ENCODE results near the gene KRTAP10-4. TPM values are rescaled to one million over a fixed set of nuclear protein-coding genes. Genes with fewer than 3 reads are reported as not detected.

Gene KRTAP10-4
- total and polyA plus RNA-seq, 2 donors (not counting 3 experiments of a cell fraction or from before 2014, with no cell fraction given) = not detected

GRCh38 chr21:44581158-44581557 is 7.6 kb downstream of the KRTAP10-4 start:
- H3K4me2 ChIP-seq (ENCODE audit: insufficient read depth, low read length) = no peak overlapping the region
- no peaks in the 10 kb centered on the region for H4K20me1 ChIP-seq (replicated peaks; ENCODE audit: control insufficient read depth, extremely low read depth, insufficient read depth, low read length)
- H3K79me2 ChIP-seq (ENCODE audit: control insufficient read depth, insufficient read depth, low read length) = no peaks in the 10 kb centered on the region
- H2AFZ ChIP-seq (ENCODE audit: low read depth, low read length) = no peak overlapping the region
- no peak for DNase-seq (ENCODE audit: low read depth, low spot score)
- ChIA-PET CTCF (no interaction called here), POLR2A (no interaction called here)
- no peak overlapping the region for H3K27ac ChIP-seq (ENCODE audit: insufficient read depth, low read depth, low read length)
- H3K4me1 ChIP-seq (ENCODE audit: control insufficient read depth, extremely low read depth, insufficient read depth, low read length) = no peaks in the 10 kb centered on the region
- intact Hi-C loops (cut with micrococcal nuclease) = no loop called here
- dilution Hi-C loops (cut with MboI; ENCODE audit: extremely low pct_ligation_motif_present, low sequenced_read_pairs) = no loop called here
- no peak overlapping the region for H3K4me3 ChIP-seq (replicated peaks in 1 of 3; ENCODE audit: insufficient read depth in 1 of 3, low read depth in 1 of 3, low read length in 3 of 3)
- H3K9me3 ChIP-seq (replicated peaks; ENCODE audit: control insufficient read depth, insufficient read depth, low read length) = no peaks in the 10 kb centered on the region
- H3K36me3 ChIP-seq (ENCODE audit: control insufficient read depth in 2 of 2, extremely low read depth in 1 of 2, insufficient read depth in 2 of 2, low read length in 2 of 2) = no peaks in the 10 kb centered on the region
- FAIRE-seq = no peak
- H3K9me1 ChIP-seq (replicated peaks; ENCODE audit: control insufficient read depth, extremely low read depth, insufficient read depth, low read length) = no peaks in the 10 kb centered on the region
- BruUV-seq (replicated peaks) = no TSS peak
- TF ChIP-seq MAX (IDR thresholded peaks at IDR 0.05; ENCODE audit: insufficient read depth, insufficient read length) (no peak), EZH2 (IDR thresholded peaks at IDR 0.05; ENCODE audit: borderline replicate concordance, low read depth, low read length, severe bottlenecking) (no peak)
- H3K27me3 ChIP-seq (ENCODE audit: control insufficient read depth in 2 of 2, insufficient read depth in 2 of 2, low read length in 2 of 2) = peaks cover 3 to 8% of the 10 kb centered on the region in 2 experiments
- no peak overlapping the region for H3K9ac ChIP-seq (replicated peaks; ENCODE audit: extremely low read depth, insufficient read depth, low read length)

GRCh38 chr21:44582055-44582454 is 8.5 kb downstream of the KRTAP10-4 start:
- POLR2A ChIA-PET = no interaction called here
- intact Hi-C loops (cut with micrococcal nuclease) = no loop called here
- no peak for FAIRE-seq

More at GRCh38 chr21:44582055-44582454, 8.5 kb downstream of the KRTAP10-4 start:
- Histone ChIP-seq H3K9ac (replicated peaks; ENCODE audit: extremely low read depth, insufficient read depth, low read length) (no peak overlapping the region), H3K4me2 (ENCODE audit: insufficient read depth, low read length) (no peak overlapping the region), H2AFZ (ENCODE audit: low read depth, low read length) (no peak overlapping the region), H3K36me3 (ENCODE audit: control insufficient read depth in 2 of 2, extremely low read depth in 1 of 2, insufficient read depth in 2 of 2, low read length in 2 of 2) (no peaks in the 10 kb centered on the region), H4K20me1 (replicated peaks; ENCODE audit: control insufficient read depth, extremely low read depth, insufficient read depth, low read length) (no peaks in the 10 kb centered on the region), H3K9me1 (replicated peaks; ENCODE audit: control insufficient read depth, extremely low read depth, insufficient read depth, low read length) (no peaks in the 10 kb centered on the region), H3K4me1 (ENCODE audit: control insufficient read depth, extremely low read depth, insufficient read depth, low read length) (no peaks in the 10 kb centered on the region), H3K9me3 (replicated peaks; ENCODE audit: control insufficient read depth, insufficient read depth, low read length) (no peaks in the 10 kb centered on the region), H3K4me3 (replicated peaks in 1 of 3; ENCODE audit: insufficient read depth in 1 of 3, low read depth in 1 of 3, low read length in 3 of 3) (no peak overlapping the region), H3K79me2 (ENCODE audit: control insufficient read depth, insufficient read depth, low read length) (no peaks in the 10 kb centered on the region), H3K27ac (ENCODE audit: insufficient read depth, low read depth, low read length) (no peak overlapping the region), H3K27me3 (ENCODE audit: control insufficient read depth in 2 of 2, insufficient read depth in 2 of 2, low read length in 2 of 2) (peaks cover 3 to 8% of the 10 kb centered on the region in 2 experiments)
- TF ChIP-seq MAX (IDR thresholded peaks at IDR 0.05; ENCODE audit: insufficient read depth, insufficient read length) (no peak), MYC (IDR thresholded peaks at IDR 0.05; ENCODE audit: low read depth, low read length) (no peak), POLR2AphosphoS5 (IDR thresholded peaks at IDR 0.05; ENCODE audit: insufficient read depth, low read depth, low read length) (no peak), POLR2A (IDR thresholded peaks at IDR 0.05; ENCODE audit: low read depth, low read length) (no peak), GATA2 (IDR thresholded peaks at IDR 0.05; ENCODE audit: insufficient read depth, insufficient read length, low read depth, low read length) (no peak), FOS (IDR thresholded peaks at IDR 0.05; ENCODE audit: borderline replicate concordance, insufficient read depth, low read length) (no peak), JUN (IDR thresholded peaks at IDR 0.05; ENCODE audit: borderline replicate concordance, insufficient read depth, insufficient read length, low read depth) (no peak), EZH2 (IDR thresholded peaks at IDR 0.05; ENCODE audit: borderline replicate concordance, low read depth, low read length, severe bottlenecking) (no peak)
- TF ChIP-seq, protein P1, sequence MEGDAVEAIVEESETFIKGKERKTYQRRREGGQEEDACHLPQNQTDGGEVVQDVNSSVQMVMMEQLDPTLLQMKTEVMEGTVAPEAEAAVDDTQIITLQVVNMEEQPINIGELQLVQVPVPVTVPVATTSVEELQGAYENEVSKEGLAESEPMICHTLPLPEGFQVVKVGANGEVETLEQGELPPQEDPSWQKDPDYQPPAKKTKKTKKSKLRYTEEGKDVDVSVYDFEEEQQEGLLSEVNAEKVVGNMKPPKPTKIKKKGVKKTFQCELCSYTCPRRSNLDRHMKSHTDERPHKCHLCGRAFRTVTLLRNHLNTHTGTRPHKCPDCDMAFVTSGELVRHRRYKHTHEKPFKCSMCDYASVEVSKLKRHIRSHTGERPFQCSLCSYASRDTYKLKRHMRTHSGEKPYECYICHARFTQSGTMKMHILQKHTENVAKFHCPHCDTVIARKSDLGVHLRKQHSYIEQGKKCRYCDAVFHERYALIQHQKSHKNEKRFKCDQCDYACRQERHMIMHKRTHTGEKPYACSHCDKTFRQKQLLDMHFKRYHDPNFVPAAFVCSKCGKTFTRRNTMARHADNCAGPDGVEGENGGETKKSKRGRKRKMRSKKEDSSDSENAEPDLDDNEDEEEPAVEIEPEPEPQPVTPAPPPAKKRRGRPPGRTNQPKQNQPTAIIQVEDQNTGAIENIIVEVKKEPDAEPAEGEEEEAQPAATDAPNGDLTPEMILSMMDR (IDR thresholded peaks at IDR 0.05; ENCODE audit: extremely low read depth in 1 of 2, insufficient read depth in 1 of 2, low read depth in 1 of 2, low read length in 2 of 2) = no peak
- dilution Hi-C loops (cut with MboI; ENCODE audit: extremely low pct_ligation_motif_present, low sequenced_read_pairs) = no loop called here
- CTCF ChIA-PET = no interaction called here
- DNase-seq (ENCODE audit: low read depth, low spot score) = no peak
- BruUV-seq (replicated peaks) = no TSS peak

All from endothelial cell of umbilical vein (primary cell).